Activated CD8-positive, alpha-beta memory T cell treated with anti-CD3 and anti-CD28 coated beads, Interleukin-2, amount 50 U/mL, for 4 hours (primary cell): ENCODE measurements around the gene EHD1.

ENCODE experiments used
- DNase-seq: peaks from one replicate; pipeline ENCODE4 v3.0.0-alpha.2; 2020

Gene EHD1

GRCh38 chr11:64909653-64910343, 31.4 kb upstream of the EHD1 start:
- no peak for DNase-seq

- no peak for DNase-seq
Measured at GRCh38 chr11:64908766-64909165, 30.3 kb upstream of the EHD1 start.

- no peak for DNase-seq
Measured at GRCh38 chr11:64906314-64906635, 27.9 kb upstream of the EHD1 start.

GRCh38 chr11:64905516-64906313, 27.3 kb upstream of the EHD1 start:
- no peak for DNase-seq

- no peak for DNase-seq
Measured at GRCh38 chr11:64903291-64903833, 24.9 kb upstream of the EHD1 start.

GRCh38 chr11:64902102-64902900, 23.9 kb upstream of the EHD1 start:
- no peak for DNase-seq

GRCh38 chr11:64900774-64901173, 22.4 kb upstream of the EHD1 start:
- no peak for DNase-seq

- DNase-seq = peak; percentile 57
Measured at GRCh38 chr11:64900263-64900678, 21.9 kb upstream of the EHD1 start.

GRCh38 chr11:64898541-64898940, 20.1 kb upstream of the EHD1 start:
- DNase-seq = no peak

- no peak for DNase-seq
Measured at GRCh38 chr11:64898076-64898445, 19.6 kb upstream of the EHD1 start.

GRCh38 chr11:64897381-64898075, 19.1 kb upstream of the EHD1 start:
- no peak for DNase-seq

GRCh38 chr11:64896448-64897022, 18.1 kb upstream of the EHD1 start:
- DNase-seq = no peak

- DNase-seq = no peak
Measured at GRCh38 chr11:64894812-64895452, 16.5 kb upstream of the EHD1 start.

- DNase-seq = peak; percentile 95
Measured at GRCh38 chr11:64894070-64894811, 15.8 kb upstream of the EHD1 start.

- no peak for DNase-seq
Measured at GRCh38 chr11:64893194-64894069, 15.0 kb upstream of the EHD1 start.

- no peak for DNase-seq
Measured at GRCh38 chr11:64892838-64893193, 14.4 kb upstream of the EHD1 start.

- no peak for DNase-seq
Measured at GRCh38 chr11:64892411-64892831, 14.0 kb upstream of the EHD1 start.

GRCh38 chr11:64891880-64892279, 13.5 kb upstream of the EHD1 start:
- DNase-seq = no peak

GRCh38 chr11:64891215-64891848, 12.9 kb upstream of the EHD1 start:
- DNase-seq = no peak

GRCh38 chr11:64890522-64890939, 12.1 kb upstream of the EHD1 start:
- DNase-seq = no peak
